Daoy (cell line): ENCODE measurements around the gene ZNF780A. TPM values are rescaled to one million over a fixed set of nuclear protein-coding genes. Genes with fewer than 3 reads are reported as not detected.

ENCODE experiments used
- total RNA-seq: library from RNA; depleted of rRNA; stranded (reverse); fragments of >200 nt; shearing (Covaris generic); gene quantifications from 2 replicates; pipeline ENCODE4 v1.2.3, GENCODE V29; 2014; rRNA removed

The ZNF780A gene
- total RNA-seq, 1 experiment from 2014 or later: 16.1 TPM

Other genes with a start within 250 kb of the ZNF780A start
- 345 and 375 TPM in 2 replicates for gene FBL, start 244.6 kb downstream of the ZNF780A start, total RNA-seq
- gene FCGBP, start 156.3 kb downstream of the ZNF780A start, total RNA-seq: 0.92 and 1.5 TPM in 2 replicates
- gene PSMC4, start 119.8 kb downstream of the ZNF780A start, total RNA-seq: 483 and 520 TPM in 2 replicates
- 0.60 and 4.8 TPM in 2 replicates for gene ZNF546, start 93.9 kb downstream of the ZNF780A start, total RNA-seq
- 4.9 and 20.8 TPM in 2 replicates for gene ZNF780B, start 34.7 kb downstream of the ZNF780A start, total RNA-seq
- 10.0 and 10.9 TPM in 2 replicates for gene MAP3K10, start 100.5 kb upstream of the ZNF780A start, total RNA-seq
- not detected in 2 replicates for gene TTC9B, start 127.4 kb upstream of the ZNF780A start, total RNA-seq
- gene CCNP, start 135.7 kb upstream of the ZNF780A start, total RNA-seq: 0.39 TPM in 1 of 2 replicates, not detected in the other
- gene AKT2, start 194.4 kb upstream of the ZNF780A start, total RNA-seq: 83.6 and 84.5 TPM in 2 replicates